Neural cell (in vitro differentiated cells): ENCODE measurements around the gene NINL. TPM values are rescaled to one million over a fixed set of nuclear protein-coding genes. Genes with fewer than 3 reads are reported as not detected.

Experiments used
- H2AFZ ChIP-seq: fragments of 200-600, 300-800 bp; sonication (generic), shearing (Covaris generic); 2 replicates; pipeline ENCODE4 v1.6.0; 2014; ENCODE audit warnings: low read depth, mild to moderate bottlenecking, antibody characterized with exemption, low read length, moderate library complexity
- H3F3A ChIP-seq: fragments of 200-600 bp; shearing (Covaris generic); 2 replicates; pipeline ENCODE4 v1.6.1; 2016; ENCODE audit warnings: mild to moderate bottlenecking, moderate library complexity, mixed read lengths, antibody characterized with exemption, low read length; ENCODE audit not compliant: insufficient read depth, poor library complexity, severe bottlenecking
- H3K27ac ChIP-seq: fragments of 200-600, 300-800 bp; sonication (generic), shearing (Covaris generic); 2 replicates; pipeline ENCODE4 v1.5.1; 2014; ENCODE audit warnings: mild to moderate bottlenecking, low read length, moderate library complexity
- H3K27me3 ChIP-seq: fragments of 300-800, 200-600 bp; sonication (generic), shearing (Covaris generic); 2 replicates; pipeline ENCODE4 v1.6.0; 2014; ENCODE audit warnings: mild to moderate bottlenecking, low read depth, low read length, moderate library complexity; ENCODE audit not compliant: insufficient read depth
- H3K36me3 ChIP-seq: fragments of 300-800, 200-600 bp; sonication (generic), shearing (Covaris generic); 2 replicates; pipeline ENCODE4 v1.5.1; 2014; ENCODE audit warnings: mild to moderate bottlenecking, antibody characterized with exemption, low read length, moderate library complexity; ENCODE audit not compliant: insufficient read depth
- H3K4me2 ChIP-seq: fragments of 300-800, 200-600 bp; sonication (generic), shearing (Covaris generic); 2 replicates; pipeline ENCODE4 v1.6.0; 2014; ENCODE audit warnings: mild to moderate bottlenecking, low read length
- H3K4me3 ChIP-seq: fragments of 300-800, 200-600 bp; sonication (generic), shearing (Covaris generic); 2 replicates; pipeline ENCODE4 v1.5.1; 2014; ENCODE audit warnings: mild to moderate bottlenecking, low read length, moderate library complexity
- H3K79me2 ChIP-seq: fragments of 200-600 bp; shearing (Covaris generic); replicated peaks from 2 replicates; pipeline ENCODE4 v1.6.0; 2014; ENCODE audit warnings: mild to moderate bottlenecking, low read length, moderate library complexity; ENCODE audit not compliant: insufficient read depth
- H3K9ac ChIP-seq: fragments of 300-800, 200-600 bp; sonication (generic), shearing (Covaris generic); 2 replicates; pipeline ENCODE4 v1.6.1; 2016; ENCODE audit warnings: mild to moderate bottlenecking, low read length, mixed read lengths
- H3K9me2 ChIP-seq: fragments of 200-600 bp; shearing (Covaris generic); 2 replicates; pipeline ENCODE4 v1.6.1; 2016; ENCODE audit warnings: mild to moderate bottlenecking, low read length, mixed read lengths; ENCODE audit not compliant: insufficient read depth
- H3K9me3 ChIP-seq: fragments of 200-600, 300-800 bp; sonication (generic), shearing (Covaris generic); 2 replicates; pipeline ENCODE4 v1.6.1; 2016; ENCODE audit warnings: mild to moderate bottlenecking, mixed run types, low read length, moderate library complexity, mixed read lengths
- H4K20me1 ChIP-seq: fragments of 200-600 bp; shearing (Covaris generic); 2 replicates; pipeline ENCODE4 v1.6.1; 2016; ENCODE audit warnings: mild to moderate bottlenecking, mixed run types; ENCODE audit not compliant: insufficient read depth
- CTCF ChIP-seq: fragments of 450-650 bp; IDR thresholded peaks from 2 replicates; pipeline ENCODE4 v1.5.1; 2014; ENCODE audit warnings: antibody characterized with exemption, mild to moderate bottlenecking, moderate library complexity; ENCODE audit not compliant: poor library complexity, severe bottlenecking
- EP300 ChIP-seq: fragments of 450-650 bp; conservative IDR thresholded peaks from 2 replicates; pipeline ENCODE4 v1.6.1; 2014; ENCODE audit warnings: antibody characterized with exemption, mild to moderate bottlenecking, moderate library complexity; ENCODE audit not compliant: poor library complexity, severe bottlenecking
- EZH2 ChIP-seq: fragments of 200-600, 300-800 bp; shearing (Covaris generic), sonication (generic); IDR thresholded peaks from 2 replicates; pipeline ENCODE4 v1.6.1; 2014; ENCODE audit warnings: antibody characterized with exemption, low read length, borderline replicate concordance, mild to moderate bottlenecking; ENCODE audit not compliant: insufficient read depth, poor library complexity, severe bottlenecking
- MXI1 ChIP-seq: fragments of 450-650 bp; conservative IDR thresholded peaks from 2 replicates; pipeline ENCODE4 v1.6.1; 2014; ENCODE audit warnings: antibody characterized with exemption, mild to moderate bottlenecking; ENCODE audit not compliant: poor library complexity, severe bottlenecking
- POLR2AphosphoS5 ChIP-seq: IDR thresholded peaks from 2 replicates; pipeline ENCODE4 v1.6.1; 2012
- RAD21 ChIP-seq: fragments of 450-650 bp; conservative IDR thresholded peaks from 2 replicates; pipeline ENCODE4 v1.6.1; 2014; ENCODE audit warnings: antibody characterized with exemption, mild to moderate bottlenecking, moderate library complexity
- REST ChIP-seq: IDR thresholded peaks from 2 replicates; pipeline ENCODE4 v1.6.1; 2012; ENCODE audit warnings: borderline replicate concordance
- SMC3 ChIP-seq: fragments of 450-650 bp; conservative IDR thresholded peaks from 2 replicates; pipeline ENCODE4 v1.6.1; 2014; ENCODE audit warnings: antibody characterized with exemption, mild to moderate bottlenecking, moderate library complexity; ENCODE audit not compliant: poor library complexity
- TAF1 ChIP-seq: IDR thresholded peaks from 2 replicates; pipeline ENCODE4 v1.6.1; 2012; ENCODE audit warnings: low read depth
- polyA plus RNA-seq: library from polyadenylated mRNA; depleted of rRNA; stranded (reverse); fragments of >200 nt; gene quantifications from 2 replicates; pipeline ENCODE4 v1.2.3, GENCODE V29; 2014

Gene NINL
- polyA plus RNA-seq, 1 donor from 2014 or later, result 49.6 TPM

DNA sequence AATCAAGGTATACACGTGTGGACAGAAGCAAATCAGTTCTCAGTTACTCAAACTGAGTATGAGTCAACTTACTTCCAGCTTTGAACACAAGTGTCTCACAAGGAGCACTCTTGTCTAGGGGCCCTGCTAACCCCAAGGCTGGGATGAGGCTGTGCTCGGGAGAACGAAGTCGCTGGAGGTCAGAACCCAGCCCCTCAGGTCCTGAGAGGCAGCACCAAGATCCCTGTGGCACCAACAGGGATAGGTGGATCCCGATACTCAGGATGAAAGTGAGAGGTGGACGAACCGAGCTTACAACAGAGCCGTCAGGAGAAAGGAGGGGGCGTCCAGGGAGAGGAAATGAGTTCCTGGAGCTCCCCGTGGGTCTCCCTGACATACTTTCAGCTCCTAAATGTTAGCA is 92.2 kb downstream of the NINL start:
- H3K27ac ChIP-seq, result no peak overlapping the region
- H3K4me2 ChIP-seq, result no peak overlapping the region
- no peak overlapping the region for H2AFZ ChIP-seq
- no peaks in the 10 kb centered on the region for H3K9me2 ChIP-seq
- H3K27me3 ChIP-seq, result no peaks in the 10 kb centered on the region
- no peaks in the 10 kb centered on the region for H3K9me3 ChIP-seq
- H3K9ac ChIP-seq, result no peak overlapping the region
- H4K20me1 ChIP-seq, result no peaks in the 10 kb centered on the region
- no peaks in the 10 kb centered on the region for H3K36me3 ChIP-seq
- H3K4me3 ChIP-seq, result no peak overlapping the region
- no peaks in the 10 kb centered on the region for H3K79me2 ChIP-seq
- TF ChIP-seq REST (no peak), EP300 (no peak), MXI1 (no peak), CTCF (no peak), EZH2 (no peak), POLR2AphosphoS5 (no peak), TAF1 (no peak), SMC3 (no peak), RAD21 (no peak)
- no peaks in the 10 kb centered on the region for H3F3A ChIP-seq

- Histone ChIP-seq H3F3A (no peaks in the 10 kb centered on the region), H3K36me3 (no peaks in the 10 kb centered on the region), H3K4me3 (no peak overlapping the region), H3K27me3 (no peaks in the 10 kb centered on the region), H3K79me2 (no peaks in the 10 kb centered on the region), H3K9me3 (no peaks in the 10 kb centered on the region), H3K4me2 (no peak overlapping the region), H2AFZ (no peak overlapping the region), H3K9ac (no peak overlapping the region), H3K9me2 (no peaks in the 10 kb centered on the region), H3K27ac (no peak overlapping the region), H4K20me1 (no peaks in the 10 kb centered on the region)
- TF ChIP-seq MXI1 (no peak), CTCF (no peak), RAD21 (no peak), EP300 (no peak), TAF1 (no peak), SMC3 (no peak), REST (no peak), POLR2AphosphoS5 (no peak), EZH2 (no peak)
Observed at GRCh38 chr20:25491446-25492038, 93.8 kb downstream of the NINL start.
